Activated CD8-positive, alpha-beta T cell treated with anti-CD3 and anti-CD28 coated beads for 36 hours (primary cell): Measurements from ENCODE around the gene TRMT1L. TPM values are rescaled to one million over a fixed set of nuclear protein-coding genes. Genes with fewer than 3 reads are reported as not detected.

Experiments
- ATAC-seq: fragments of 200-7000 bp; cut with Tn5 transposase; one replicate; pipeline ENCODE4 v1.10.0; 2021; ENCODE audit warnings: mild to moderate bottlenecking, moderate library complexity
- CTCF ChIA-PET: fragments of 350-600 bp; sonication (Branson Sonifier 250); formaldehyde crosslinking; loops from one replicate; lab custom pipeline; 2021; ENCODE audit warnings: antibody characterized with exemption; lab: Charles Lee
- POLR2A ChIA-PET: fragments of 350-600 bp; sonication (Branson Sonifier 250); formaldehyde crosslinking; loops from one replicate; lab custom pipeline; 2021; ENCODE audit warnings: antibody characterized with exemption; lab: Charles Lee
- DNase-seq: peaks from one replicate; pipeline ENCODE4 v3.0.0-alpha.2; 2020
- H3K27ac Mint-ChIP-seq: one replicate; pipeline ENCODE4 v1.8.0; 2021; ENCODE audit warnings: mild to moderate bottlenecking, mixed read lengths
- H3K27me3 Mint-ChIP-seq: one replicate; pipeline ENCODE4 v1.8.0; 2021; ENCODE audit warnings: mixed read lengths
- H3K36me3 Mint-ChIP-seq: one replicate; pipeline ENCODE4 v1.8.0; 2021; ENCODE audit warnings: low read depth, mixed read lengths
- H3K4me1 Mint-ChIP-seq: one replicate; pipeline ENCODE4 v1.8.0; 2021; ENCODE audit warnings: low read depth, mixed read lengths
- H3K4me3 Mint-ChIP-seq: one replicate; pipeline ENCODE4 v1.8.0; 2021; ENCODE audit warnings: mild to moderate bottlenecking, moderate library complexity, mixed read lengths
- H3K9me3 Mint-ChIP-seq: one replicate; pipeline ENCODE4 v1.8.0; 2021; ENCODE audit warnings: mixed read lengths
- CTCF ChIP-seq: fragments of 200-600 bp; IDR thresholded peaks from one replicate; pipeline ENCODE4 v1.8.0; 2022; ENCODE audit warnings: antibody characterized with exemption, mild to moderate bottlenecking
- intact Hi-C: fragments of 100-400 bp; cut with micrococcal nuclease; formaldehyde crosslinking; loops from one replicate; pipeline ENCODE4 v1.10.0; 2022
- total RNA-seq, 2 experiments: library from RNA; stranded (reverse); gene quantifications; one replicate each; pipeline ENCODE4 v1.2.3, GENCODE V29; 2021

TRMT1L gene
- total RNA-seq, 2 experiments from 2014 or later = 25.6 TPM

GRCh38 chr1:185069202-185069772 lies 87.5 kb downstream of the TRMT1L start:
- POLR2A ChIA-PET = interaction anchor here (1.0 kb wide), 1 partner anchor 27 kb away, joined by 3 read pairs; no protein-coding TSS in a partner anchor
- intact Hi-C loops = no loop called here

GRCh38 chr1:185068341-185068740 lies 88.4 kb downstream of the TRMT1L start:
- Mint-ChIP-seq H3K27ac (no peak overlapping the region), H3K4me3 (no peak overlapping the region), H3K4me1 (peaks cover 51% of the 10 kb centered on the region), H3K36me3 (peaks cover 36% of the 10 kb centered on the region), H3K9me3 (peaks cover 5% of the 10 kb centered on the region), H3K27me3 (no peaks in the 10 kb centered on the region)
- CTCF ChIA-PET = interaction anchor here (0.8 to 1.8 kb wide), 2 partner anchors 8 to 102 kb away, joined by 4 to 5 read pairs; no protein-coding TSS in a partner anchor
- no peak for ATAC-seq
- no peak for DNase-seq
- POLR2A ChIA-PET = interaction anchor here (1.0 kb wide), 1 partner anchor 28 kb away, joined by 3 read pairs; no protein-coding TSS in a partner anchor
- TF ChIP-seq CTCF = no peak
- intact Hi-C loops = no loop called here

More at GRCh38 chr1:185069202-185069772, 87.5 kb downstream of the TRMT1L start:
- peaks cover 52% of the 10 kb centered on the region for H3K4me1 Mint-ChIP-seq
- CTCF ChIA-PET = interaction anchor here (0.5 to 1.8 kb wide), 4 partner anchors 8 to 61 kb away, joined by 3 to 5 read pairs (median 3); no protein-coding TSS in a partner anchor
- H3K27ac Mint-ChIP-seq = no peak overlapping the region
- no peak for DNase-seq
- H3K36me3 Mint-ChIP-seq = peaks cover 32% of the 10 kb centered on the region
- no peak overlapping the region for H3K4me3 Mint-ChIP-seq
- peaks cover 5% of the 10 kb centered on the region for H3K9me3 Mint-ChIP-seq
- H3K27me3 Mint-ChIP-seq = no peaks in the 10 kb centered on the region
- no peak for TF ChIP-seq CTCF
- no peak for ATAC-seq

Other genes starting within 250 kb of the TRMT1L start
- 10 to 100 TPM; 10.1 to 11.0 TPM for gene NIBAN1, start 182.4 kb downstream of the TRMT1L start, total RNA-seq
- 10 to 100 TPM; 21.4 to 24.3 TPM for gene RNF2, start 111.4 kb downstream of the TRMT1L start, total RNA-seq
- gene SWT1, start 214 bp upstream of the TRMT1L start, total RNA-seq = 1 to 10 TPM; 1.8 to 2.5 TPM
- 100 to 1,000 TPM; 244 to 256 TPM for gene IVNS1ABP, start 160.3 kb upstream of the TRMT1L start, total RNA-seq